GM12875 (cell line): ENCODE results near the gene EPC2.
A peak's percentile ranks its signal among the peaks of the same experiment; 100 is the strongest.
"Not testable (repeated sequence)": the region's sequence is repeated elsewhere in the genome, so short reads cannot be mapped to it uniquely, and the experiment has no call there.

Source experiments
- H3K4me3 ChIP-seq: one replicate; pipeline ENCODE4 v1.5.1; 2011; ENCODE audit warnings: low read depth, low read length, control low read depth
- CTCF ChIP-seq: IDR thresholded peaks from 2 replicates; pipeline ENCODE4 v1.5.1; 2011; ENCODE audit warnings: low read depth, mild to moderate bottlenecking, control low read depth, inconsistent platforms, low read length, moderate library complexity, borderline replicate concordance; ENCODE audit not compliant: insufficient read depth

Gene EPC2

GRCh38 chr2:148660999-148661398 lies 16.4 kb downstream of the EPC2 start:
- no peak for TF ChIP-seq CTCF
- no peak overlapping the region for H3K4me3 ChIP-seq

DNA sequence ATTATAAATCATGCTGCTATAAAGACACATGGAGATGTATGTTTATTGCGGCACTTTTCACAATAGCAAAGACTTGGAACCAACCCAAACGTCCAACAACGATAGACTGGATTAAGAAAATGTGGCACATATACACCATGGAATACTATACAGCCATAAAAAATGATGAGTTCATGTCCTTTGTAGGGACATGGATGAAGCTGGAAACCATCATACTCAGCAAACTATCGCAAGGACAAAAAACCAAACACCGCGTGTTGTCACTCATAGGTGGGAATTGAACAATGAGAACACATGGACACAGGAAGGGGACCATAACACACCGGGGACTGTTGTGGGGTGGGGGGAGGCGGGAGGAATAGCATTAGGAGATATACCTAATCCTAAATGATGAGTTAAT lies 17.8 kb downstream of the EPC2 start:
- H3K4me3 ChIP-seq, result not testable (repeated sequence)

GRCh38 chr2:148664229-148664628 lies 19.7 kb downstream of the EPC2 start:
- H3K4me3 ChIP-seq, result no peak overlapping the region
- TF ChIP-seq CTCF, result no peak

DNA sequence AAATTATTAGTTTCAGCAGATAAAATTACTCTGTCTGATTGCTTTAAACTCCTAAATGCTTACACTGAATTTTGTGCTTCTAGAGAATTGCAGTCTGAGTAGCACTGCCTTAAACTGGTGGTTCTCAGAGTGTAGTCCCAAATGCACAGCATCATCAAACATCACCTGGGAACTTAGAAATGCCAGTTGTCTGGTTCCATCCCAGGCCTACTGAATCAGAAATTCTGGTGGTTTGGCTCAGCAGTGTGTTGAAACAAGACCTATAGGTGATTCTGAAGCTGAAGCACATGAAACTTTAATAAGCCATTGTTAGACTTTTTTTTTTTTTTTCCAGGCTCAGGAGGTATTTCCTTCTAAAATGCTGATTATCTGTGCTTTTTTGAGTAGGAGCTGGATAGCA lies 22.0 kb downstream of the EPC2 start:
- H3K4me3 ChIP-seq, result no peak overlapping the region
- no peak for TF ChIP-seq CTCF

DNA sequence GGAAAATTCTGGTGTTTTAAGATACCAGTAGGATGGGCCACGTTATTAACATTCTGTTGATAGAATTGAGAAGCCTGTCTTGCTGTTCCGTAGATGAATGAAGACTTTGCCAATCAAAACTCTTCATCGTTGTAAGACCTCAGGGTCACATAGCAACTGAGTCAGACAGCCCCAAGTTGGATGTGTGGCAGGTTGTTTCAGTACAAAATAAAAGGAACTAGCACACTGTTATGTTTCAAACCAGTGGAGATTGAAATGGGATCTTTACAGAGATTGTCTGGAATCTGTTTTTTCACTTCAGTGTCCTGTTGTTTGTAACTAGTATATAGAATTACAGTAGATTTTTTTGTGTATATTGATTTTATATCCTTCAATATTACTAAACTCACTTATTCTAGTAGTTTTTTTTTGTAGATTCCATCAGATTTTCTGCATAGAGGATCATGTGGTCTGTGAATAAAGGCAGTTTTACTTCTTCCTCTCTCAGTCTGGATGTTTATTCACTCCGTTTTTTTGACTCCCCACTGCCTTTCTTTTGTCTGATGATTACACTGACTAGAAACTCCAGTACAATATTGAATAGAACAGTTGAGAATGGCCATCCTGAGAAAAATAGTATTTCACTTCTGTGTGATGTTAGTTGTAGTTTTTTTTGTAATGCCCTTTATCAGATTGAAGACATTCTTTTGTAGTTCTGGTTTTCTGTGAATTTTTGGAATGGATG lies 22.7 kb downstream of the EPC2 start:
- no peak for TF ChIP-seq CTCF
- H3K4me3 ChIP-seq, result no peak overlapping the region

- no peak overlapping the region for H3K4me3 ChIP-seq
- TF ChIP-seq CTCF, result no peak
Observed at GRCh38 chr2:148670773-148671172, 26.2 kb downstream of the EPC2 start.

DNA sequence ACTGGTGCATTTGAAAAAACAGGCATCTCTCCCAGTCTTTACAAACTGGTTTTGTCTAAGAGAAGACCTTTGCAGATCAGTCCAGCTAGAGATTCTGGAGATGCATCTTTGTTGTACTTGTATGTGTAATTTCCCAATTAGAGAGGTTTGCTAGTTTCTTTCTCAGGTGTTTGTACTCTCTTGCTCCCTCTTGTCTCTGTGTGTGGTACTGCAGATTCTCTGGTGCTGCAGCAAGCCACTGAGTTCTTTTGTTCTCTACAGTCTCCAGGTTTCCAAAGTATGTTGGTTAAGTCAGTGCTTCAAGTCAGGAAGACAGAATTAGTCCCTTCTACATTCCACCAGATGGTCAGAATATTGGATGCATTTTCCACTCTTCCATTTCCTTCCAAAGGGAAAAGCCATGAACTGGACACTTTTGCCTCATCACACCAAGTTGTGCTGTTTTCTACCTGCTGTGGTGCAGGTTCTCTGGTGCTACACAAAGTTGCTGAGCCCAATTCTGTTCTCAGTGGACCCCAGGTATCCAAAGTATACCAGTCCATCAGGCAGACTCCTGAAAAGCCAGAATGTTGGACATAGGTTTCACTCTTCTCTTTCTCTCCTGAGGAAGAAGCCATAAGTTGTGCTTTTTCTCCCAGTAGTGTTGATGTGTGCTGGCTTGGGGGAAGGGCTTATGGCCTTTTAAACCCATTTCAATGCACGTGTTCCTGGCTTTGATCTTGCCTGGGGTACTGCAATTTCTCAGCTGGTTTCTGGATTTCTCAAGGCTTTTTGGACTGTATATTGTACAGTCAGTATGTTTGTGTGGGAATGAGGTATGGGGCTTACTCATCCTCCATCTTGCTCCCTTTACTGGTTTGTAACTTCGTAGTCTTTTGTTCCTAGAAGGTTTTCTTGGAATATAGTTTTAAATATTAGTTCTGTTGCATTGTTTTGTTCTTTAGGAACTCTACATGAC lies 29.8 kb downstream of the EPC2 start:
- peak; percentile 54; the same call in 1 of the 2 replicates for TF ChIP-seq CTCF

More for the DNA sequence above, 29.8 kb downstream of the EPC2 start:
- no peak overlapping the region for H3K4me3 ChIP-seq
